OCI-LY7 (cell line): ENCODE results near the gene RNASEH2C. TPM values are rescaled to one million over a fixed set of nuclear protein-coding genes. Genes with fewer than 3 reads are reported as not detected.
"Not testable (repeated sequence)": the region's sequence is repeated elsewhere in the genome, so short reads cannot be mapped to it uniquely, and the experiment has no call there.

ENCODE experiments used
- BruUV-seq: library from RNA; stranded (reverse); fragments of 400-500 nt; replicated peaks from 2 replicates; lab custom pipeline; 2021; lab: Mats Ljungman, UMichigan
- CTCF ChIA-PET: fragments of 300-600 bp; sonication (Branson Sonifier 250); formaldehyde crosslinking; loops from one replicate; lab custom pipeline; 2022; ENCODE audit warnings: antibody characterized with exemption; ENCODE audit not compliant: unreplicated experiment; lab: Charles Lee
- POLR2A ChIA-PET: fragments of 300-600 bp; sonication (Branson Sonifier 250); formaldehyde crosslinking; loops from one replicate; lab custom pipeline; 2022; ENCODE audit warnings: antibody characterized with exemption; lab: Charles Lee
- DNase-seq: peaks from one replicate; pipeline ENCODE4 v3.0.0-alpha.2; 2015; ENCODE audit warnings: low spot score
- H2AFZ ChIP-seq: fragments of 200-600 bp; sonication (generic), shearing (Covaris generic); 2 replicates; pipeline ENCODE4 v1.6.1; 2014; ENCODE audit warnings: mild to moderate bottlenecking, antibody characterized with exemption, low read length, moderate library complexity
- H3K27ac ChIP-seq: fragments of 200-600 bp; sonication (generic); 2 replicates; pipeline ENCODE4 v1.5.1; 2014; ENCODE audit warnings: mixed run types, low read depth, mild to moderate bottlenecking, moderate library complexity, low read length, inconsistent platforms; ENCODE audit not compliant: poor library complexity, severe bottlenecking
- H3K36me3 ChIP-seq: fragments of 200-600 bp; sonication (generic); 2 replicates; pipeline ENCODE4 v1.6.1; 2014; ENCODE audit warnings: mild to moderate bottlenecking, antibody characterized with exemption, low read length, moderate library complexity, mixed read lengths; ENCODE audit not compliant: insufficient read depth
- H3K4me1 ChIP-seq: fragments of 200-600 bp; sonication (generic); 2 replicates; pipeline ENCODE4 v1.5.1; 2014; ENCODE audit warnings: mild to moderate bottlenecking, low read length; ENCODE audit not compliant: insufficient read depth, poor library complexity, severe bottlenecking
- H3K4me2 ChIP-seq: fragments of 200-600 bp; sonication (generic); 2 replicates; pipeline ENCODE4 v1.6.1; 2014; ENCODE audit warnings: mild to moderate bottlenecking, low read length
- H3K4me3 ChIP-seq: fragments of 200-600 bp; sonication (generic); 2 replicates; pipeline ENCODE4 v1.5.1; 2014; ENCODE audit warnings: mild to moderate bottlenecking, low read depth, low read length; ENCODE audit not compliant: poor library complexity, severe bottlenecking
- H3K79me2 ChIP-seq: fragments of 200-600 bp; sonication (generic); 2 replicates; pipeline ENCODE4 v1.6.1; 2016; ENCODE audit warnings: low read depth, mild to moderate bottlenecking, low read length, moderate library complexity, mixed read lengths; ENCODE audit not compliant: insufficient read depth
- H3K9me2 ChIP-seq: fragments of 200-600 bp; sonication (generic); 2 replicates; pipeline ENCODE4 v1.6.1; 2016; ENCODE audit warnings: mild to moderate bottlenecking, low read length, mixed read lengths; ENCODE audit not compliant: insufficient read depth
- H3K9me3 ChIP-seq: fragments of 200-600 bp; sonication (generic); 2 replicates; pipeline ENCODE4 v1.6.1; 2014; ENCODE audit warnings: mild to moderate bottlenecking, mixed run types, low read length, mixed read lengths
- H4K20me1 ChIP-seq: fragments of 200-600 bp; sonication (generic); 2 replicates; pipeline ENCODE4 v1.6.1; 2014; ENCODE audit warnings: mild to moderate bottlenecking, antibody characterized with exemption, low read length, moderate library complexity, mixed read lengths; ENCODE audit not compliant: insufficient read depth
- CTCF ChIP-seq: fragments of 200-600 bp; sonication (generic); conservative IDR thresholded peaks from 2 replicates; pipeline ENCODE4 v1.5.1; 2014; ENCODE audit warnings: mild to moderate bottlenecking, antibody characterized with exemption, low read length, moderate library complexity, mixed read lengths
- EZH2phosphoT487 ChIP-seq: fragments of 200-600 bp; sonication (generic); IDR thresholded peaks from 2 replicates; pipeline ENCODE4 v1.6.1; 2018; ENCODE audit warnings: low read depth, borderline replicate concordance, mild to moderate bottlenecking, mixed run types, antibody characterized with exemption, low read length, moderate library complexity, mixed read lengths
- intact Hi-C: fragments of 100-400 bp; cut with micrococcal nuclease; formaldehyde crosslinking; loops from one replicate; pipeline ENCODE4 v1.10.0; 2022; ENCODE audit not compliant: unreplicated experiment
- total RNA-seq, 2 experiments: library from RNA; depleted of rRNA in 1 of 2; stranded (reverse); fragments of >200 nt in 1 of 2; shearing (Covaris generic) in 1 of 2; gene quantifications; 2 replicates each; pipeline ENCODE4 v1.2.3, GENCODE V29; 2014 to 2022

The RNASEH2C gene
- total RNA-seq, 2 experiments from 2014 or later, result 92.7 to 100 TPM

- TF ChIP-seq EZH2phosphoT487, result no peak
- TF ChIP-seq CTCF, result no peak
- intact Hi-C loops, result no loop called here
- Histone ChIP-seq H3K4me3 (no peak overlapping the region), H3K36me3 (no peaks in the 10 kb centered on the region), H3K27ac (no peak overlapping the region), H4K20me1 (no peaks in the 10 kb centered on the region), H3K9me2 (no peaks in the 10 kb centered on the region), H3K4me2 (no peak overlapping the region), H3K4me1 (no peaks in the 10 kb centered on the region), H3K9me3 (0 out of 2 replicates have a peak, but pooled peaks cover under 1% of the 10 kb centered on the region), H2AFZ (no peak overlapping the region), H3K79me2 (no peaks in the 10 kb centered on the region)
- POLR2A ChIA-PET, result interaction anchor here (1.1 kb wide), 1 partner anchor 22 kb away, joined by 3 read pairs; no protein-coding TSS in a partner anchor
- DNase-seq, result no peak
- BruUV-seq, result no TSS peak
- CTCF ChIA-PET, result no interaction called here
Measured at GRCh38 chr11:65766535-65766934, 45.9 kb upstream of the RNASEH2C start.

- 0 out of 2 replicates have a peak, but pooled peaks cover 4% of the 10 kb centered on the region for H3K9me3 ChIP-seq
- no peak overlapping the region for H3K27ac ChIP-seq
- H3K79me2 ChIP-seq, result no peaks in the 10 kb centered on the region
- TF ChIP-seq CTCF (no peak), EZH2phosphoT487 (no peak)
- H3K9me2 ChIP-seq, result no peaks in the 10 kb centered on the region
- DNase-seq, result no peak
- no peaks in the 10 kb centered on the region for H3K4me1 ChIP-seq
- POLR2A ChIA-PET, result no interaction called here
- CTCF ChIA-PET, result no interaction called here
- H3K4me3 ChIP-seq, result no peak overlapping the region
- no peak overlapping the region for H2AFZ ChIP-seq
- H4K20me1 ChIP-seq, result no peaks in the 10 kb centered on the region
- intact Hi-C loops, result no loop called here
- no peaks in the 10 kb centered on the region for H3K36me3 ChIP-seq
- BruUV-seq, result no TSS peak
- no peak overlapping the region for H3K4me2 ChIP-seq
Measured at GRCh38 chr11:65764434-65764833, 43.8 kb upstream of the RNASEH2C start.

- CTCF ChIA-PET, BruUV-seq, H4K20me1 ChIP-seq, H3K4me1 ChIP-seq, intact Hi-C loops, H3K9me3 ChIP-seq, POLR2A ChIA-PET, H3K9me2 ChIP-seq, H3K36me3 ChIP-seq, H3K79me2 ChIP-seq, H3K4me3 ChIP-seq, H2AFZ ChIP-seq, H3K27ac ChIP-seq, DNase-seq, H3K4me2 ChIP-seq: not testable (repeated sequence)
Measured at GRCh38 chr11:65762816-65763215, 42.2 kb upstream of the RNASEH2C start.

- H3K27ac ChIP-seq, H3K4me2 ChIP-seq, H3K36me3 ChIP-seq, H3K9me3 ChIP-seq, H2AFZ ChIP-seq, H3K4me3 ChIP-seq, CTCF ChIA-PET, POLR2A ChIA-PET, intact Hi-C loops, BruUV-seq, H3K9me2 ChIP-seq, H3K4me1 ChIP-seq, DNase-seq, H4K20me1 ChIP-seq, H3K79me2 ChIP-seq: not testable (repeated sequence)
Measured at GRCh38 chr11:65762169-65762568, 41.6 kb upstream of the RNASEH2C start.
